Activated CD8-positive, alpha-beta T cell treated with anti-CD3 and anti-CD28 coated beads for 36 hours (primary cell): ENCODE results near the gene SPTB. TPM values are rescaled to one million over a fixed set of nuclear protein-coding genes. Genes with fewer than 3 reads are reported as not detected.

Experiments
- ATAC-seq: fragments of 200-7000 bp; cut with Tn5 transposase; one replicate; pipeline ENCODE4 v1.10.0; 2021; ENCODE audit warnings: mild to moderate bottlenecking, moderate library complexity
- CTCF ChIA-PET: fragments of 350-600 bp; sonication (Branson Sonifier 250); formaldehyde crosslinking; loops from one replicate; lab custom pipeline; 2021; ENCODE audit warnings: antibody characterized with exemption; lab: Charles Lee
- POLR2A ChIA-PET: fragments of 350-600 bp; sonication (Branson Sonifier 250); formaldehyde crosslinking; loops from one replicate; lab custom pipeline; 2021; ENCODE audit warnings: antibody characterized with exemption; lab: Charles Lee
- DNase-seq: peaks from one replicate; pipeline ENCODE4 v3.0.0-alpha.2; 2020
- H3K27ac Mint-ChIP-seq: one replicate; pipeline ENCODE4 v1.8.0; 2021; ENCODE audit warnings: mild to moderate bottlenecking, mixed read lengths
- H3K27me3 Mint-ChIP-seq: one replicate; pipeline ENCODE4 v1.8.0; 2021; ENCODE audit warnings: mixed read lengths
- H3K36me3 Mint-ChIP-seq: one replicate; pipeline ENCODE4 v1.8.0; 2021; ENCODE audit warnings: low read depth, mixed read lengths
- H3K4me1 Mint-ChIP-seq: one replicate; pipeline ENCODE4 v1.8.0; 2021; ENCODE audit warnings: low read depth, mixed read lengths
- H3K4me3 Mint-ChIP-seq: one replicate; pipeline ENCODE4 v1.8.0; 2021; ENCODE audit warnings: mild to moderate bottlenecking, moderate library complexity, mixed read lengths
- H3K9me3 Mint-ChIP-seq: one replicate; pipeline ENCODE4 v1.8.0; 2021; ENCODE audit warnings: mixed read lengths
- CTCF ChIP-seq: fragments of 200-600 bp; IDR thresholded peaks from one replicate; pipeline ENCODE4 v1.8.0; 2022; ENCODE audit warnings: antibody characterized with exemption, mild to moderate bottlenecking
- intact Hi-C: fragments of 100-400 bp; cut with micrococcal nuclease; formaldehyde crosslinking; loops from one replicate; pipeline ENCODE4 v1.10.0; 2022
- total RNA-seq, 2 experiments: library from RNA; stranded (reverse); gene quantifications; one replicate each; pipeline ENCODE4 v1.2.3, GENCODE V29; 2021

Gene SPTB
- total RNA-seq, 2 experiments from 2014 or later: 0.07 to 0.27 TPM

DNA sequence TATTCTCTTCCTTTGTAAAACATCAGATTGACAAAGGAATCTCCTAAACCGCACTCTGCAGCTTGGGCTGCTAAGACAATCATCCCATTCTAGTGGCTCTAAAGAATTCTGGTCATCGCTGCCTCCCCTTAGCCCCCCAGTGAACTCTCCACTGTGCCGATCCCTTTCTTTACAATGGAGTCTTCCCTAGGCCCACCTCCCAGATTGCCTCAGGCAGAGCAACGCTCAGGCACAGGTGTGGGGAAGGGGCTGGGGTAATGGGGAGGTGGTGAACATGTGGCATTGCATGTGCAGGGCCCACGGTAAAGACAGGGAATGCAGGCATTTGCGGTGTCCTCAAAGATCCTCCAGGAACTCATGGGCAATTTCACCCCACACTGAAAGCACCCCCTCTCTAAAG lies 89.2 kb downstream of the SPTB start:
- DNase-seq (no peak), ATAC-seq (no peak)
- ChIA-PET POLR2A (no interaction called here), CTCF (interaction anchor here (1.5 kb wide), 1 partner anchor 33 kb away, joined by 4 read pairs; no protein-coding TSS in a partner anchor)
- Mint-ChIP-seq H3K9me3 (no peaks in the 10 kb centered on the region), H3K27ac (no peak overlapping the region), H3K4me3 (no peak overlapping the region), H3K4me1 (no peaks in the 10 kb centered on the region), H3K36me3 (no peaks in the 10 kb centered on the region), H3K27me3 (no peaks in the 10 kb centered on the region)
- TF ChIP-seq CTCF: no peak
- intact Hi-C loops: no loop called here

- Mint-ChIP-seq H3K36me3 (no peaks in the 10 kb centered on the region), H3K4me3 (no peak overlapping the region), H3K4me1 (no peaks in the 10 kb centered on the region), H3K9me3 (no peaks in the 10 kb centered on the region), H3K27ac (no peak overlapping the region), H3K27me3 (no peaks in the 10 kb centered on the region)
- DNase-seq (no peak), ATAC-seq (no peak)
- intact Hi-C loops: no loop called here
- POLR2A ChIA-PET: no interaction called here
- TF ChIP-seq CTCF: no peak
- CTCF ChIA-PET: no interaction called here
These were observed 90.0 kb downstream of the SPTB start for GRCh38 chr14:64789696-64790095.

DNA sequence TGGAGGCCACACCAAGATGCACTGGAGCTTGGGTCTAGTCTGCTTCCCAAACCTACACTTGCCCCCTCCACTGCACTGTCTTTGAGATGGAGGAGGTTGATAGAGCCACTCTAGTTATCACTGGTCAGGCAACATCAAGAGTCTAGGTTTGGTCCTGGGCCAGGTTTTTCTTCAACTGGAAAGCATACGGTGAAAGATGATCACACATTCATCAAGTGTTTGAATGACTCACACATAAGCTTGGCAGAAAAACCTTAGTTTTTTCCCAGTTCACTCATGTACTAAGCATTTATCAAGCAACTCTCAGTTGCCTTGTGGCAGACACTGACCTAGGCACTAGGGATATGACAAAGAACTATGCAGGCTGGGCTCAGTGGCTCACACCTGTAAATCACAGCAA lies 91.0 kb downstream of the SPTB start:
- H3K36me3 Mint-ChIP-seq: no peaks in the 10 kb centered on the region
- no peaks in the 10 kb centered on the region for H3K4me1 Mint-ChIP-seq
- ATAC-seq (no peak), DNase-seq (no peak)
- H3K9me3 Mint-ChIP-seq: no peaks in the 10 kb centered on the region
- TF ChIP-seq CTCF: no peak
- no peaks in the 10 kb centered on the region for H3K27me3 Mint-ChIP-seq
- H3K27ac Mint-ChIP-seq: no peak overlapping the region
- ChIA-PET CTCF (interaction anchor here (1.0 kb wide), 1 partner anchor 10 kb away, joined by 5 read pairs; no protein-coding TSS in a partner anchor), POLR2A (no interaction called here)
- no peak overlapping the region for H3K4me3 Mint-ChIP-seq
- intact Hi-C loops: no loop called here

- H3K27me3 Mint-ChIP-seq: no peaks in the 10 kb centered on the region
- no peak for DNase-seq
- no peaks in the 10 kb centered on the region for H3K9me3 Mint-ChIP-seq
- POLR2A ChIA-PET: no interaction called here
- CTCF ChIA-PET: no interaction called here
- no peak for TF ChIP-seq CTCF
- intact Hi-C loops: no loop called here
- no peak overlapping the region for H3K27ac Mint-ChIP-seq
- no peak for ATAC-seq
- no peaks in the 10 kb centered on the region for H3K4me1 Mint-ChIP-seq
- no peak overlapping the region for H3K4me3 Mint-ChIP-seq
- no peaks in the 10 kb centered on the region for H3K36me3 Mint-ChIP-seq
These were observed 92.1 kb downstream of the SPTB start for GRCh38 chr14:64787619-64788018.

DNA sequence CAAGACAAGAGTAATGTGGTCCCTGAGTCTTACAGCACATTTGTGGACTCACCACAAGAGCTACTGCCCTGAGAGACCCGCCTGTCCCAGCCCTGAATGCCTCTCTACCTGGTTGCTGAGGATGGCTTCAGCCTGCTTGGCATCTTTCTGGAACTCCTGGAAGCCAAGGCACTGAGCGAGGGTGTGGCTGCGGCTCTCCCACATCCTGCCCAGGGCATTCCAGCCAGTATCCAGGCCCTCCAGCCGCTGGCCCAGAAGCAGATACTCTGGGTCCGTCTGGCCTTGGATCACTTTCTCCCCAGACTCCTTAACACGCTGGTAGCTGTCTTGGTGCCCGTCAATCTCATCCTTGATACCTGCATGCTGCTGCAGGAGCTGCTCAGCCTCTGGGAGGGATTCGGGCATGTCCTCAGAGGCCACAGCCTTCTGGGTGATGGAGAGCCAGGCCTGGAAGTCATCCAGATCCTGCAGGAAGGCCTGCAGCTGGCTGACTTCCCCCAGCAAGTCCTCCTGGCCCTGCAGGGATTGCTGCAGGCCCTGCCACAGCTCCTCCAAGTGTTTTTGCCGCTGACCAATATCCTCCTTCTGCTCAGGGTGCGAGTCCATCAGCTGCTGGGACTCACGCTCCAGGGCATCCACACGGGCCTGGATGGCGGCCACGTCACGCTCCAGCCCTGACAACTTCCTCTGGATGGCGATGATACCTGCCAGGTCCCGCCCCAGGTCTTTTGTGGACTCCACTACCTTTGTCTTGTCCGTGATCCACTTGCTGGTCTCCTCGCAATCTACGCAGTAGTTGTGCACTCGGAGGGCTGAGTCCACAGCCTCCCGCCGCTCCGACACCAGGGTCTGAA lies 93.2 kb downstream of the SPTB start:
- POLR2A ChIA-PET: no interaction called here
- intact Hi-C loops: no loop called here
- no peaks in the 10 kb centered on the region for H3K4me1 Mint-ChIP-seq
- no peaks in the 10 kb centered on the region for H3K36me3 Mint-ChIP-seq
- no peak for ATAC-seq
- no peak overlapping the region for H3K27ac Mint-ChIP-seq
- no peaks in the 10 kb centered on the region for H3K27me3 Mint-ChIP-seq
- DNase-seq: no peak
- H3K9me3 Mint-ChIP-seq: no peaks in the 10 kb centered on the region
- no peak overlapping the region for H3K4me3 Mint-ChIP-seq
- TF ChIP-seq CTCF: no peak
- CTCF ChIA-PET: interaction anchor here (1.4 kb wide), 1 partner anchor 22 kb away, joined by 3 read pairs; no protein-coding TSS in a partner anchor
